Tibial nerve (tissue), 4 donors: Measurements from ENCODE around the gene MTG2.

ENCODE experiments used
- EP300 ChIP-seq, 2 donors: sonication (generic); formaldehyde crosslinking; IDR thresholded peaks; one replicate each; pipeline ENCODE4 v1.6.1; 2017; ENCODE audit warnings: antibody characterized with exemption in 2 of 2, mild to moderate bottlenecking in 1 of 2
- POLR2A ChIP-seq, 2 donors: fragments of 450-650 bp; IDR thresholded peaks; one replicate each; pipeline ENCODE4 v1.6.1; 2017; ENCODE audit warnings: antibody characterized with exemption in 2 of 2, mild to moderate bottlenecking in 2 of 2, moderate library complexity in 2 of 2
- TF ChIP-seq, protein P1 (sequence below), 5 experiments: fragments of 200-600 bp in 3 of 5; fragments of 450-650 bp in 2 of 5; sonication (generic) in 3 of 5; IDR thresholded peaks; one replicate each; pipeline ENCODE4 v1.5.1; 2016 to 2019; ENCODE audit warnings: antibody characterized with exemption in 5 of 5, mild to moderate bottlenecking in 3 of 5, moderate library complexity in 2 of 5

DNA sequence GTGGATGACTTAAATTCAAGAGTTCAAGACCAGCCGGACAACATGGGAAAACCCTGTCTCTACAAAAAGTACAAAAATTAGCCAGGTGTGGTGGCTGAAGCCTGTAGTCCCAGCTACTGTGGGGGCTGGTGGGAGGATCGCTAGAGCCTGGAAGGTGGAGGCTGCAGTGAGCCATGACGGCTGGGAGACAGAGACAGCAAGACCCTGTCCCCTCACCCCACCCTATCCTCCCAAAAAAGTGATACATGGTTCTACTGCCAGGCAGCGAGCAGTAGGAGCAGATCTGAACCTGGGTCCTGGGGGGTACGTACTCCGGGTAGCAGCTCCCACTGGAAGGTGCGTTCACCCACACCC lies 41.8 kb upstream of the MTG2 start:
- TF ChIP-seq, protein P1, sequence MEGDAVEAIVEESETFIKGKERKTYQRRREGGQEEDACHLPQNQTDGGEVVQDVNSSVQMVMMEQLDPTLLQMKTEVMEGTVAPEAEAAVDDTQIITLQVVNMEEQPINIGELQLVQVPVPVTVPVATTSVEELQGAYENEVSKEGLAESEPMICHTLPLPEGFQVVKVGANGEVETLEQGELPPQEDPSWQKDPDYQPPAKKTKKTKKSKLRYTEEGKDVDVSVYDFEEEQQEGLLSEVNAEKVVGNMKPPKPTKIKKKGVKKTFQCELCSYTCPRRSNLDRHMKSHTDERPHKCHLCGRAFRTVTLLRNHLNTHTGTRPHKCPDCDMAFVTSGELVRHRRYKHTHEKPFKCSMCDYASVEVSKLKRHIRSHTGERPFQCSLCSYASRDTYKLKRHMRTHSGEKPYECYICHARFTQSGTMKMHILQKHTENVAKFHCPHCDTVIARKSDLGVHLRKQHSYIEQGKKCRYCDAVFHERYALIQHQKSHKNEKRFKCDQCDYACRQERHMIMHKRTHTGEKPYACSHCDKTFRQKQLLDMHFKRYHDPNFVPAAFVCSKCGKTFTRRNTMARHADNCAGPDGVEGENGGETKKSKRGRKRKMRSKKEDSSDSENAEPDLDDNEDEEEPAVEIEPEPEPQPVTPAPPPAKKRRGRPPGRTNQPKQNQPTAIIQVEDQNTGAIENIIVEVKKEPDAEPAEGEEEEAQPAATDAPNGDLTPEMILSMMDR (IDR thresholded peaks at IDR 0.05), result no peak
- TF ChIP-seq POLR2A (IDR thresholded peaks at IDR 0.05), result no peak
- TF ChIP-seq EP300 (IDR thresholded peaks at IDR 0.05), result no peak
